HepG2 (cell line): ENCODE measurements around the gene STYXL1. TPM values are rescaled to one million over a fixed set of nuclear protein-coding genes. Genes with fewer than 3 reads are reported as not detected.

Experiments
- ATAC-seq: fragments of 200-7000 bp; cut with Tn5 transposase; 3 replicates; pipeline ENCODE4 v1.9.1; 2020; ENCODE audit warnings: mild to moderate bottlenecking, moderate library complexity
- BruUV-seq: library from RNA; stranded (reverse); fragments of 400-500 nt; replicated peaks from 2 replicates; lab custom pipeline; 2021; lab: Mats Ljungman, UMichigan
- CTCF ChIA-PET: fragments of 300-600 bp; formaldehyde crosslinking; extraction: SDS; loops from one replicate; lab custom pipeline; 2021; ENCODE audit warnings: low total read pairs, inconsistent platforms, low intra/inter-chr PET ratio; lab: Yijun Ruan, JAX
- POLR2A ChIA-PET: fragments of 350-600 bp; sonication (Branson Sonifier 250); formaldehyde crosslinking; loops from one replicate; lab custom pipeline; 2020; ENCODE audit warnings: antibody characterized with exemption, inconsistent platforms; lab: Yijun Ruan, JAX
- DNase-seq: peaks from one replicate; pipeline ENCODE4 v3.0.0-alpha.2; 2015; ENCODE audit warnings: low spot score
- FAIRE-seq: peaks from 3 replicates; lab custom pipeline; 2011; peaks lifted over from hg19 to GRCh38; lab: Jason Lieb, UNC
- H2AFZ ChIP-seq: one replicate; pipeline ENCODE4 v1.6.1; 2011; ENCODE audit warnings: low read length, inconsistent platforms
- H3K27ac ChIP-seq: fragments of 300-600 bp; 3 replicates; pipeline ENCODE4 v1.8.0; 2011; ENCODE audit warnings: mixed run types, mild to moderate bottlenecking, mixed read lengths, low read length, inconsistent platforms; ENCODE audit not compliant: insufficient read depth; ENCODE audit errors: extremely low read length
- H3K27me3 ChIP-seq, 2 experiments: fragments of 200-600 bp in 1 of 2; 2 replicates in 1 of 2; 3 replicates in 1 of 2; pipeline versions ENCODE4 v1.6.0 to v1.8.0; 2011; ENCODE audit warnings: low read length in 2 of 2, mild to moderate bottlenecking in 2 of 2, moderate library complexity in 2 of 2, inconsistent platforms in 1 of 2; ENCODE audit not compliant: insufficient read depth in 2 of 2, control insufficient read depth in 1 of 2
- H3K36me3 ChIP-seq, 2 experiments: fragments of 200-600 bp in 1 of 2; replicated peaks in 1 of 2; 2 replicates in 1 of 2; 3 replicates in 1 of 2; pipeline versions ENCODE4 v1.5.1 to v1.8.0; 2011; ENCODE audit warnings: low read length in 2 of 2, inconsistent platforms in 1 of 2; ENCODE audit not compliant: insufficient read depth in 2 of 2, control insufficient read depth in 1 of 2
- H3K4me1 ChIP-seq: 2 replicates; pipeline ENCODE4 v1.5.1; 2012; ENCODE audit warnings: low read length, inconsistent platforms; ENCODE audit not compliant: insufficient read depth
- H3K4me2 ChIP-seq: 2 replicates; pipeline ENCODE4 v1.6.0; 2011; ENCODE audit warnings: low read depth, low read length, inconsistent platforms
- H3K4me3 ChIP-seq, 3 experiments: fragments of 200-600 bp in 1 of 3; sonication (generic), shearing (Covaris generic) in 1 of 3; replicated peaks in 1 of 3; 2 replicates each; pipeline ENCODE4 v1.5.1; 2011 to 2016; ENCODE audit warnings: low read length in 3 of 3, inconsistent platforms in 2 of 3, low read depth in 2 of 3, mild to moderate bottlenecking in 2 of 3, control low read depth in 1 of 3, mixed read lengths in 1 of 3; ENCODE audit not compliant: insufficient read depth in 1 of 3
- H3K79me2 ChIP-seq: one replicate; pipeline ENCODE4 v1.6.1; 2011; ENCODE audit warnings: low read length, inconsistent platforms; ENCODE audit not compliant: insufficient read depth
- H3K9ac ChIP-seq: 2 replicates; pipeline ENCODE4 v1.6.0; 2011; ENCODE audit warnings: mild to moderate bottlenecking, low read depth, low read length, inconsistent platforms; ENCODE audit not compliant: insufficient read depth
- H3K9me3 ChIP-seq: 2 replicates; pipeline ENCODE4 v1.5.1; 2012; ENCODE audit warnings: mild to moderate bottlenecking, low read length
- H4K20me1 ChIP-seq: 2 replicates; pipeline ENCODE4 v1.6.0; 2011; ENCODE audit warnings: inconsistent platforms, mild to moderate bottlenecking, low read length, moderate library complexity; ENCODE audit not compliant: insufficient read depth
- ERF ChIP-seq: IDR thresholded peaks from 2 replicates; pipeline ENCODE4 v1.6.1; 2018; ENCODE audit warnings: missing biosample characterization, missing genetic modification reagents
- KDM3A ChIP-seq: IDR thresholded peaks from 2 replicates; pipeline ENCODE4 v1.6.1; 2018; ENCODE audit warnings: low read depth, missing compliant biosample characterization
- KLF12 ChIP-seq: sonication (generic); formaldehyde crosslinking; IDR thresholded peaks from 2 replicates; pipeline ENCODE4 v1.4.0; 2020; ENCODE audit warnings: missing genetic modification reagents, borderline replicate concordance
- SIX1 ChIP-seq: sonication (generic); formaldehyde crosslinking; IDR thresholded peaks from 2 replicates; pipeline ENCODE4 v1.4.0; 2020; ENCODE audit warnings: missing genetic modification reagents, borderline replicate concordance
- SMYD3 ChIP-seq: sonication (generic); formaldehyde crosslinking; IDR thresholded peaks from 2 replicates; pipeline ENCODE4 v1.8.1; 2023; ENCODE audit warnings: mild to moderate bottlenecking, missing genetic modification reagents
- SOX13 ChIP-seq, 3 experiments: fragments of 450-650 bp in 1 of 3; sonication (generic) in 1 of 3; formaldehyde crosslinking in 1 of 3; IDR thresholded peaks in 2 of 3; conservative IDR thresholded peaks in 1 of 3; 2 replicates each; pipeline versions ENCODE4 v1.5.0 to v1.6.1; 2016 to 2020; ENCODE audit warnings: antibody characterized with exemption in 1 of 3, mild to moderate bottlenecking in 1 of 3, missing compliant biosample characterization in 1 of 3, missing genetic modification reagents in 1 of 3, moderate library complexity in 1 of 3
- SRF ChIP-seq: IDR thresholded peaks from 2 replicates; pipeline ENCODE4 v1.6.1; 2011; ENCODE audit warnings: mild to moderate bottlenecking, low read depth, low read length, moderate library complexity
- ZBTB21 ChIP-seq: sonication (generic); formaldehyde crosslinking; IDR thresholded peaks from 2 replicates; pipeline ENCODE4 v1.4.0; 2020; ENCODE audit warnings: missing genetic modification reagents
- ZNF234 ChIP-seq: sonication (generic); formaldehyde crosslinking; conservative IDR thresholded peaks from 2 replicates; pipeline ENCODE4 v1.5.1; 2020; ENCODE audit warnings: mild to moderate bottlenecking, missing genetic modification reagents
- ZNF251 ChIP-seq: sonication (generic); formaldehyde crosslinking; IDR thresholded peaks from 2 replicates; pipeline ENCODE4 v1.9.0; 2021; ENCODE audit warnings: mild to moderate bottlenecking, missing genetic modification reagents
- ZNF557 ChIP-seq: sonication (generic); formaldehyde crosslinking; IDR thresholded peaks from 2 replicates; pipeline ENCODE4 v1.4.0; 2020; ENCODE audit warnings: missing genetic modification reagents
- ZNF782 ChIP-seq: sonication (generic); formaldehyde crosslinking; IDR thresholded peaks from 2 replicates; pipeline ENCODE4 v1.4.0; 2020; ENCODE audit warnings: missing genetic modification reagents, mild to moderate bottlenecking, borderline replicate concordance
- WGBS: methylation state at CpG from one replicate; pipeline ENCODE4 v1.1.6; 2017; ENCODE audit warnings: low lambda C conversion rate; 5-methylcytosine and 5-hydroxymethylcytosine counted together
- in situ Hi-C: cut with HindIII; loops from 2 replicates; pipeline ENCODE4 v1.10.0; 2017; ENCODE audit warnings: low pct_unique_long_range_greater_than_20kb; ENCODE audit not compliant: extremely low pct_ligation_motif_present
- intact Hi-C: fragments of 100-400 bp; cut with micrococcal nuclease; formaldehyde crosslinking; loops from one replicate; pipeline ENCODE4 v1.10.0; 2022; ENCODE audit not compliant: unreplicated experiment
- polyA plus RNA-seq, 8 experiments: library from polyadenylated mRNA; depleted of rRNA in 3 of 8; stranded (reverse) in 7 of 8; unstranded in 1 of 8; fragments of >200 nt; fragmentation: Illumina TruSeq in 4 of 8; extraction: Trizol in 4 of 8; gene quantifications; 2 replicates each; pipeline versions ENCODE4 v1.2.1 to v1.2.3, GENCODE V29; 2011 to 2016; ENCODE audit warnings: low read depth in 4 of 8, missing spikeins in 1 of 8, mixed read lengths in 1 of 8; ENCODE audit not compliant: insufficient read depth in 1 of 8
- total RNA-seq, 5 experiments: library from RNA; depleted of rRNA; stranded (reverse); fragments of >200 nt; fragmentation: Illumina TruSeq; extraction: Trizol; gene quantifications; 2 replicates each; pipeline ENCODE4 v1.2.3, GENCODE V29; 2016; ENCODE audit warnings: low read depth in 1 of 5
- TF ChIP-seq, protein P1 (sequence below): conservative IDR thresholded peaks from 2 replicates; pipeline ENCODE4 v1.6.1; 2018; ENCODE audit warnings: missing genetic modification reagents
- TF ChIP-seq, protein P2 (sequence below): sonication (generic); formaldehyde crosslinking; IDR thresholded peaks from 2 replicates; pipeline ENCODE4 v1.8.0; 2023; ENCODE audit warnings: mild to moderate bottlenecking, missing genetic modification reagents
- TF ChIP-seq, protein P3 (sequence below): sonication (generic); formaldehyde crosslinking; IDR thresholded peaks from 2 replicates; pipeline ENCODE4 v1.4.0; 2020; ENCODE audit warnings: missing genetic modification reagents
- TF ChIP-seq, protein P4 (sequence below): sonication (generic); formaldehyde crosslinking; IDR thresholded peaks from 2 replicates; pipeline ENCODE4 v1.4.0; 2020; ENCODE audit warnings: mild to moderate bottlenecking, missing genetic modification reagents, borderline replicate concordance

STYXL1 gene
- total and polyA plus RNA-seq, 2 of the 13 experiments (the other 11 are each of a cell fraction or from before 2014, with no cell fraction given), result 23.9 to 38.3 TPM

DNA sequence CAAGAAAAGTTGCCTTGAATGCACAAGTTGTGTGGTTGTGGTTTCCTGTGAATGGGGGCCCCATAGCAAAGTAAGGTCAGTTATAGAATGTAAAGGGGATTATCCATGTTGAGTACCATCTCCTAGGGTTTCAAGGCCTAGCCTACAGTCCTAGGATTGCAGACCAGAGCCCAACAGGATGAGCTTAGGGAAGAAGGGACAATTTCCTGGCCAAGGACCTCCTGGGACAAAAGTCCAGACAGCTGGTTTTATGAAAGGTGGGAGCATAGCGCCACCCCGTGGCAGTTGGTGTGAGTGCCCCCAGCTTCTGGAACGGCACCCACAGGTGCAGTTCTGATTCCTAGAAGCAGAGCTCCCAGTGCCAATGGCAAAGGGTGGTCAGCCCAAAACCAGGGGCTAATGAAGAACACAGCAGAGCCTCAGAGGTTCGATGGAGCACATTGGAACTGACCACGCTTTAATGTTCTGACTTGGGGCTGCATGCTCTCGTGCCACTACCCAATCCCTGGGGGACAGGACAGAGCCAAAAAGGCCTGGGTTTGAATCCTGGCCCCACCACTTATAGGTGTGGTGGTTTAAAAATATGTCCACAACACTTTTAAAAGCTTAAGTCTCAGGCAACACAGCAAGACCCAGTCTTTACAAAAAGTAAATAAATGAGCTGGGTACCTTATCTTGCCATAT, 27.6 kb downstream of the STYXL1 start:
- in situ Hi-C loops (no loop called here), intact Hi-C loops (loop anchor here (1.0 kb wide), 1 partner anchor 154 kb away; no protein-coding TSS in a partner anchor)
- H3K27me3 ChIP-seq, result no peaks in the 10 kb centered on the region
- no peak overlapping the region for H3K4me3 ChIP-seq
- FAIRE-seq, result peak; percentile 85
- ATAC-seq, result peak; percentile 96
- POLR2A ChIA-PET, result interaction anchor here (0.8 to 1.8 kb wide), 3 partner anchors 104 to 154 kb away, joined by 3 to 13 read pairs (median 7); no protein-coding TSS in a partner anchor
- WGBS, result 33% methylated on average over 6 of the region's 6 CpGs
- no peak overlapping the region for H3K9ac ChIP-seq
- peak; percentile 69 for DNase-seq
- CTCF ChIA-PET, result interaction anchor here (1.7 kb wide), 1 partner anchor 153 kb away, joined by 39 read pairs; no protein-coding TSS in a partner anchor
- peaks cover 8% of the 10 kb centered on the region for H3K4me1 ChIP-seq
- H3K9me3 ChIP-seq, result no peaks in the 10 kb centered on the region
- no peaks in the 10 kb centered on the region for H4K20me1 ChIP-seq
- no TSS peak for BruUV-seq
- H2AFZ ChIP-seq, result no peak overlapping the region
- H3K36me3 ChIP-seq, result peaks cover 0 to 28% of the 10 kb centered on the region in 2 experiments; a peak in 3 of 5 replicates
- no peak overlapping the region for H3K27ac ChIP-seq
- no peak overlapping the region for H3K4me2 ChIP-seq
- no peaks in the 10 kb centered on the region for H3K79me2 ChIP-seq
- TF ChIP-seq ERF (CRISPR knock-in tag) (peak; percentile 48; the same call in 1 of the 2 replicates), SOX13 (IDR thresholded peaks at IDR 0.05) (no peak), SOX13 (CRISPR knock-in tag; conservative IDR thresholded peaks at IDR 0.05 in 1 of 2, IDR thresholded peaks at IDR 0.05 in 1 of 2) (no peak), SIX1 (CRISPR knock-in tag) (no peak), KDM3A (CRISPR knock-in tag) (peak; percentile 79; the same call in 1 of the 2 replicates), ZNF234 (no peak), ZNF782 (CRISPR knock-in tag) (no peak), SRF (no peak), ZNF251 (no peak), SMYD3 (no peak), KLF12 (no peak), ZNF557 (CRISPR knock-in tag) (no peak), ZBTB21 (CRISPR knock-in tag) (no peak)
- TF ChIP-seq, protein P1, sequence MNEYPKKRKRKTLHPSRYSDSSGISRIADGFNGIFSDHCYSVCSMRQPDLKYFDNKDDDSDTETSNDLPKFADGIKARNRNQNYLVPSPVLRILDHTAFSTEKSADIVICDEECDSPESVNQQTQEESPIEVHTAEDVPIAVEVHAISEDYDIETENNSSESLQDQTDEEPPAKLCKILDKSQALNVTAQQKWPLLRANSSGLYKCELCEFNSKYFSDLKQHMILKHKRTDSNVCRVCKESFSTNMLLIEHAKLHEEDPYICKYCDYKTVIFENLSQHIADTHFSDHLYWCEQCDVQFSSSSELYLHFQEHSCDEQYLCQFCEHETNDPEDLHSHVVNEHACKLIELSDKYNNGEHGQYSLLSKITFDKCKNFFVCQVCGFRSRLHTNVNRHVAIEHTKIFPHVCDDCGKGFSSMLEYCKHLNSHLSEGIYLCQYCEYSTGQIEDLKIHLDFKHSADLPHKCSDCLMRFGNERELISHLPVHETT (CRISPR knock-in tag), result no peak
- TF ChIP-seq, protein P2, sequence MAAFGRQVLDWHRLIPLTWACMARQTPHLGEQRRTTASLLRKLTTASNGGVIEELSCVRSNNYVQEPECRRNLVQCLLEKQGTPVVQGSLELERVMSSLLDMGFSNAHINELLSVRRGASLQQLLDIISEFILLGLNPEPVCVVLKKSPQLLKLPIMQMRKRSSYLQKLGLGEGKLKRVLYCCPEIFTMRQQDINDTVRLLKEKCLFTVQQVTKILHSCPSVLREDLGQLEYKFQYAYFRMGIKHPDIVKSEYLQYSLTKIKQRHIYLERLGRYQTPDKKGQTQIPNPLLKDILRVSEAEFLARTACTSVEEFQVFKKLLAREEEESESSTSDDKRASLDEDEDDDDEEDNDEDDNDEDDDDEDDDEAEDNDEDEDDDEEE (CRISPR knock-in tag), result no peak
- TF ChIP-seq, protein P3, sequence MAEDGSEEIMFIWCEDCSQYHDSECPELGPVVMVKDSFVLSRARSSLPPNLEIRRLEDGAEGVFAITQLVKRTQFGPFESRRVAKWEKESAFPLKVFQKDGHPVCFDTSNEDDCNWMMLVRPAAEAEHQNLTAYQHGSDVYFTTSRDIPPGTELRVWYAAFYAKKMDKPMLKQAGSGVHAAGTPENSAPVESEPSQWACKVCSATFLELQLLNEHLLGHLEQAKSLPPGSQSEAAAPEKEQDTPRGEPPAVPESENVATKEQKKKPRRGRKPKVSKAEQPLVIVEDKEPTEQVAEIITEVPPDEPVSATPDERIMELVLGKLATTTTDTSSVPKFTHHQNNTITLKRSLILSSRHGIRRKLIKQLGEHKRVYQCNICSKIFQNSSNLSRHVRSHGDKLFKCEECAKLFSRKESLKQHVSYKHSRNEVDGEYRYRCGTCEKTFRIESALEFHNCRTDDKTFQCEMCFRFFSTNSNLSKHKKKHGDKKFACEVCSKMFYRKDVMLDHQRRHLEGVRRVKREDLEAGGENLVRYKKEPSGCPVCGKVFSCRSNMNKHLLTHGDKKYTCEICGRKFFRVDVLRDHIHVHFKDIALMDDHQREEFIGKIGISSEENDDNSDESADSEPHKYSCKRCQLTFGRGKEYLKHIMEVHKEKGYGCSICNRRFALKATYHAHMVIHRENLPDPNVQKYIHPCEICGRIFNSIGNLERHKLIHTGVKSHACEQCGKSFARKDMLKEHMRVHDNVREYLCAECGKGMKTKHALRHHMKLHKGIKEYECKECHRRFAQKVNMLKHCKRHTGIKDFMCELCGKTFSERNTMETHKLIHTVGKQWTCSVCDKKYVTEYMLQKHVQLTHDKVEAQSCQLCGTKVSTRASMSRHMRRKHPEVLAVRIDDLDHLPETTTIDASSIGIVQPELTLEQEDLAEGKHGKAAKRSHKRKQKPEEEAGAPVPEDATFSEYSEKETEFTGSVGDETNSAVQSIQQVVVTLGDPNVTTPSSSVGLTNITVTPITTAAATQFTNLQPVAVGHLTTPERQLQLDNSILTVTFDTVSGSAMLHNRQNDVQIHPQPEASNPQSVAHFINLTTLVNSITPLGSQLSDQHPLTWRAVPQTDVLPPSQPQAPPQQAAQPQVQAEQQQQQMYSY (CRISPR knock-in tag), result no peak
- TF ChIP-seq, protein P4, sequence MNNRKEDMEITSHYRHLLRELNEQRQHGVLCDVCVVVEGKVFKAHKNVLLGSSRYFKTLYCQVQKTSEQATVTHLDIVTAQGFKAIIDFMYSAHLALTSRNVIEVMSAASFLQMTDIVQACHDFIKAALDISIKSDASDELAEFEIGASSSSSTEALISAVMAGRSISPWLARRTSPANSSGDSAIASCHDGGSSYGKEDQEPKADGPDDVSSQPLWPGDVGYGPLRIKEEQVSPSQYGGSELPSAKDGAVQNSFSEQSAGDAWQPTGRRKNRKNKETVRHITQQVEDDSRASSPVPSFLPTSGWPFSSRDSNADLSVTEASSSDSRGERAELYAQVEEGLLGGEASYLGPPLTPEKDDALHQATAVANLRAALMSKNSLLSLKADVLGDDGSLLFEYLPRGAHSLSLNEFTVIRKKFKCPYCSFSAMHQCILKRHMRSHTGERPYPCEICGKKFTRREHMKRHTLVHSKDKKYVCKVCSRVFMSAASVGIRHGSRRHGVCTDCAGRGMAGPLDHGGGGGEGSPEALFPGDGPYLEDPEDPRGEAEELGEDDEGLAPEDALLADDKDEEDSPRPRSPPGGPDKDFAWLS (CRISPR knock-in tag), result no peak
